ENCODE measurements around the gene TBL2. TPM values are rescaled to one million over a fixed set of nuclear protein-coding genes. Genes with fewer than 3 reads are reported as not detected.
"Not testable (repeated sequence)": the region's sequence is repeated elsewhere in the genome, so short reads cannot be mapped to it uniquely, and the experiment has no call there.

The TBL2 gene
- total RNA-seq, 2 donors from 2014 or later = 30.7 to 36.6 TPM

DNA sequence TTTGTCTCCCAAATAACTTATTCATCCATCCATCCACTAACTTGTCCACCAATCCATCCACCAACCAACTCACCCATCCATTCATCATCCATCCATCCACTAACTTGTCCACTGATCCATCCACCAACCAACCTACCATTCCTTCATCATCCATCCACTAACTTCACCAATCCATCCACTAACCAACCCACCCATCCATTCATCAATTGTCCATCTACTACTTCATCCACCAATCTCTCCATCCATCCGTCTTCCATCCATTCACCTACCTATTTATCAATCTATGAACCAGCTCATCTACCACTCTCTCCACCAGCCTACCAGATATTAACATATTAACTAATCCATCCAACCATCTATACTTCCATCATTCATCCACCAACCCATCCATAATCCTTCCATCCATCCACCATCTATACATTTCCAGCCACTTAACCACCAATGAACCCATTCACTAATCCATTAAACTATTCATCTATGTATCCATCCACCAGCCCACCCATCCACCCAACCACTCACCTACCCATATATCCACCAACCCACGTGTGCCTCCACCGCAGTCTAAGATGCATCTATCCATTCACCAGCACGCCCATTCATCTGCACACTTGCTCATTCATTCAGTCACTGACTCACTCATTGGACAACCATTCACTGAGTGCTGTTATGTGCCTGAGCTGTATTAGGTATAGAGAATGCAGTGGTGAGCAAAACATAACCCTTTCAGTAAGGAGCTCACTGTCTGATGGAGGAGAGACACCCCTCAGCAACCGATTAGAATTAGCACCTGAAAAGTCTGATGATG lies 19.8 kb upstream of the TBL2 start:
- Mint-ChIP-seq H3K9me3 (no peaks in the 10 kb centered on the region), H3K27me3 (peaks cover 10 to 11% of the 10 kb centered on the region in 2 donors), H3K4me1 (ENCODE audit: low read depth in 2 of 2) (no peaks in the 10 kb centered on the region), H3K4me3 (no peak overlapping the region), H3K36me3 (no peaks in the 10 kb centered on the region), H3K27ac (no peak overlapping the region)
- DNase-seq (ENCODE audit: low spot score) (no peak), ATAC-seq (no peak)

DNA sequence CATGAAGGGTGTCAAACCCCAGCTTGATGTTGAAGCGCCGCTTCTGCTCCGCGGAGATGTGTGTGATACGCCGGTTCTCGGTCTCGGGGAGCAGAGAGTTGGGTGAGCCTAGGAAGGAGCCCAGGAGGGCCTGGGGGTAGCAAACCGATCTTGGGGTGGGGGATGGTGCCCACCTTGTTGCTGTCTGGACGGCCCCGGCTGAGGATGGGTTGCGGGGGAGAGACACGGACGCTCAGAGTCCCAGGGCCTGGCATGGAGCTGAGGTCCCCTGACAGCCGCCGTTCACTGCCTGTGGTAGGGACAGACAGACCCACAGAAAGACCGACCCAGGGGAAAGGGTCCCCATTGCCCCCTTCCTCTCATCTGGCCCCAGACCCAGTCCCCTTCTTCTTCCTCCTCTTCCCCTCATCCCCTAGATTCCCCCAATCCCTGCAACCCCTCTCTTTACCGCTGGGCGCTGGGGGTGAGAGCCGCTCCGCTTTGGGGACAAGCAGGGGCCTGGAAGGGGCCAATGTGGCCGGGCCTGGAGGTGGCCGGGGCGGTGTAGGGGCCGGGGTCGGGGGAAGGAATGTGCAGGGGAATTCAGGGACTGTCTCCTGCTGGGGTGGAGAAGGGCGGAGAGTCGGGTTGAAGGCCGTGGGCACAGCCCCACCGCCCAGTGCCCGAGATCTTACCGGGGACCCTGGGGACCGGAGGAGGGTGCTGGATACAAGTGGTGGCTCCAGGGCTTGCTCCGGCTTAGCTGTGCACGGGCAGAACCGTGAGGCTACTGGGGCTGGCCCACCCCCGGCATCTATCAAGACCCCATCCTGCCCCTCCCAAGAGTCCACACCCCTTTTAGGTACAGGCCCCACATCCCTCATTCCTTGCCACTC lies 18.0 kb upstream of the TBL2 start:
- no peak for ATAC-seq
- H3K4me1 Mint-ChIP-seq (ENCODE audit: low read depth in 2 of 2) = no peaks in the 10 kb centered on the region
- peaks cover 8 to 10% of the 10 kb centered on the region in 2 donors for H3K27me3 Mint-ChIP-seq
- no peak overlapping the region for H3K4me3 Mint-ChIP-seq
- H3K9me3 Mint-ChIP-seq = no peaks in the 10 kb centered on the region
- H3K27ac Mint-ChIP-seq = no peak overlapping the region
- H3K36me3 Mint-ChIP-seq = no peaks in the 10 kb centered on the region
- DNase-seq (ENCODE audit: low spot score) = no peak

DNA sequence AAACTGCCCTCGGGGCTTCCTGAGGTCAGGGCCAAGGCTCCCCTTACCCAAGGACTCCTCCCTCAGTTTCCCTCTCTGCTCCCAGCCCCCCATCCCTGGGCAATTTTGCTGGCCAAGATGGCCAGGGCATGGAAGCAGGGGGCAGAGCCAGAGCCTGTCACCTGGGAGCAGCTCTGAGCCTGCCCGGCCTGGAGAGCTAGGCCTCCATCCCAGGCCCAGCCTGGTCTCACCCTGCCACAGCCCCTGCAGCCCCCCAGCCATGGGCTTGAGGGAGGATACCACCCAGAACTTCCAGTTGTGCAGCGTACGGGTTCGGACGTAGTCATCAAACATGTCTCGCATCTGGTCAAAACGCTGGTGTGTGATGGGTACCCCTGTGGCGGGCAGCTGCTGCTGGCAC lies 17.0 kb upstream of the TBL2 start:
- Mint-ChIP-seq H3K27me3 (peaks cover 8 to 10% of the 10 kb centered on the region in 2 donors), H3K27ac (no peak overlapping the region), H3K36me3 (no peaks in the 10 kb centered on the region), H3K4me3 (no peak overlapping the region), H3K4me1 (ENCODE audit: low read depth in 2 of 2) (no peaks in the 10 kb centered on the region), H3K9me3 (no peaks in the 10 kb centered on the region)
- no peak for DNase-seq (ENCODE audit: low spot score)
- ATAC-seq = no peak

DNA sequence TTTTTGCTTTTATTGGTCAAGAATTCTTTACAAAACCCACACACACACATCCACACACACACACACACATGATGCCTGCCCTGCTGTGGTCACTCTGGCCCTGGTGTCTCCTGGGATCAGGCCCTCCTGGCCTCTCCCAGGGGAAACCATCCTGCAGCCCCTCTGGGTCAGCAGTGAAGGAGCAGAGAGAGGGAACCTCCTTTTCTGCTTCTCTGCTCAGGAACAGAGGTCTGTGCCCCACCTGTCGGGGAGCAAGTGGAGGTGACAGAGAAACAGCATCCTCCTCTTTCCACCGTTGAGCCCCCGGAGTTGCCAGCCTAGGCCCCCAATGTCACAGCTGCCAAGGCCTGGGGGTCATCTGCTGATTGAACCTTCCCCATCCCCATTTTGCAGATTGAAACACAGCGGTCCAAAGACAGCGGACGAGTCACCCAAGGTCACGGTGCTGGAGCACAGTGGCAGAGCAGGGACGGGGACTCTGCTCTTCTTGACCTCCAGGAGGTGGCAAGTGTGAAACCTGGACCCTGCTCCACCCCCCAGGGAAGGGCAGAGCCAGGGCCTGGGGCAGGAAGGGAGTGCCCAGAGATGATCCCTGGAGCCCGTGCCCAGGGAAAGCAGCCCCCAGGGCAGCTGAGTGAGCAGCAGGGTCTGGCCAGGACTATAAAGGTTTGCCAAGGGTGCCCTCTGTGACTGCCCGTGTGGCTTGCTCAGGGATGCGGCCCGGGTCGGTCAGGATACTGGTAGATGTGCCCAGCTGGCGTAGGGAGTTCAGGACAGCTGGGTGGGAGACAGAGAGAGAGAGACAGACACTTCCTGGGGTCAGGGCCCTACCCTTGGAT lies 15.0 kb upstream of the TBL2 start:
- ATAC-seq (peak in 1 of 2 donors; percentile 31), DNase-seq (ENCODE audit: low spot score) (no peak)
- Mint-ChIP-seq H3K9me3 (no peaks in the 10 kb centered on the region), H3K4me1 (ENCODE audit: low read depth in 2 of 2) (no peaks in the 10 kb centered on the region), H3K27me3 (peaks cover 6 to 9% of the 10 kb centered on the region in 2 donors), H3K27ac (no peak overlapping the region), H3K4me3 (no peak overlapping the region), H3K36me3 (no peaks in the 10 kb centered on the region)

DNA sequence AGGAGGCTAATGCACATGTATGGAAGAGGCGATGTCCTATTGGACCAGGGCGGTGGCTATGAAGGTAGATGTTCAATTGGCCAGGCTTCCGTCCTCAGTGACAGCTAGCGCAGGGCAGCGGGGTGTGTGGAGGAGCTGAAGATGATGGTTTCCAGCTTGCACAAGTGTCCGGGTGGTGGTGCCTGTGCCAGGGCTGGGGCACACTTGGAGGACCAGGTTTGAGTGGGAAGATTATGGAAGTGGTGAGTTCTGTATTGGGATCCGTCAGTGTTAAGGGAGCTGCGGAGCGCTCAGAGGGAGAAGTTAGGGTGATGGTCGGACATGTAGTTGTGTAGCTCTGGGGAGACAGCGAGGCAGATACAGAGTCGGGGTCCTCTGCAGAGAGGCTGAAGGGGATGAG lies 8.5 kb upstream of the TBL2 start:
- DNase-seq (ENCODE audit: low spot score) = no peak
- H3K27ac Mint-ChIP-seq = peak overlapping the region in 1 of 2 donors; percentile 1
- no peaks in the 10 kb centered on the region for H3K36me3 Mint-ChIP-seq
- H3K4me1 Mint-ChIP-seq (ENCODE audit: low read depth in 2 of 2) = peaks cover 10 to 12% of the 10 kb centered on the region in 2 donors
- H3K27me3 Mint-ChIP-seq = no peaks in the 10 kb centered on the region
- no peak overlapping the region for H3K4me3 Mint-ChIP-seq
- no peak for ATAC-seq
- no peaks in the 10 kb centered on the region for H3K9me3 Mint-ChIP-seq

DNA sequence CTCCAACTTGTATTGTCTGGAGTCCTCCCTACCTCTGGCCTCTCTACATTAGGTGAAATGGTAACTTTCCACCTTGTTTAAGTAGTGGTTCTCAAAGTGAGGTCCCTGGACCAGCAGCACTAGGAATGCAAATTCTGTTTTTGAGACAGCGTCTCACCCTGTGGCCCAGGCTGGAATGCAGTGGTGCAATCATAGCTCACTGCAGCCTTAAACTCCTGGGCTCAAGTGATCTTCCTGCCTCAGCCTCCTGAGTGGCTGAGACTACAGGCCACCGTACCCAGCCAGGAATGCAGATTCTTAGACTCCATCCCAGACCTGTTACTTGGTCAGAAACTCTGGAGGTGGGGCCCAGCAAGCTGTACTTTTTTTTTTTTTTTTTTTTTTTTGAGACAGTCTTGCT lies 6.8 kb upstream of the TBL2 start:
- DNase-seq (ENCODE audit: low spot score) (no peak), ATAC-seq (no peak)
- H3K27ac Mint-ChIP-seq = no peak overlapping the region
- H3K9me3 Mint-ChIP-seq = no peaks in the 10 kb centered on the region
- H3K36me3 Mint-ChIP-seq = no peaks in the 10 kb centered on the region
- peaks cover 10 to 15% of the 10 kb centered on the region in 2 donors for H3K4me1 Mint-ChIP-seq (ENCODE audit: low read depth in 2 of 2)
- H3K4me3 Mint-ChIP-seq = no peak overlapping the region
- no peaks in the 10 kb centered on the region for H3K27me3 Mint-ChIP-seq

DNA sequence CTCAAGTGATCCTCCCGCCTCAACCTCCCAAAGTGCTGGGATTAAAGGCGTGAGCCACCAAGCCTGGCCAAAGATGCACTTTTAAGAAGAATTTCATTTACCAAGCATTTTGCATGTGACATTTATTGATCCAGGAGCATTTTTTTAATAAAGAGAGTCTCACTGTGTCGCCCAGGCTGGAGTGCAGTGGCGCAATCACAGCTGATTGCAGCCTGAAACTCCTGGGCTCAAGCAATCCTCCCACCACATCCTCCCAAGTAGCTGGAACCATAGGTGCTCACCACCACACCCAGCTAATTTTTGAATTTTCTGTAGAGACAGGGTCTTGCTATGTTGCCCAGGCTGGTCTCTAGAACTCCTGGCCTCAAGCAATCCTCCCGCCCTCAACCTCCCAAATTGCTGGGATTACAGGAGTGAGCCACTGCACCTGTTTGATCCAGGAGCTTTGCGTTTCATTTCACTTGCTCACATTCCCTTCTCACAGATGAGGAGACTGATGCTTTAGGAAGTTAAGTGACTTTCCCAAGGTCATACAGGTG lies 4.4 kb upstream of the TBL2 start:
- ATAC-seq (no peak), DNase-seq (ENCODE audit: low spot score) (no peak)
- Mint-ChIP-seq H3K27me3 (peaks cover 0 to 2% of the 10 kb centered on the region in 2 donors), H3K36me3 (no peaks in the 10 kb centered on the region), H3K9me3 (no peaks in the 10 kb centered on the region), H3K27ac (no peak overlapping the region), H3K4me3 (no peak overlapping the region), H3K4me1 (ENCODE audit: low read depth in 2 of 2) (peaks cover 19 to 22% of the 10 kb centered on the region in 2 donors)

DNA sequence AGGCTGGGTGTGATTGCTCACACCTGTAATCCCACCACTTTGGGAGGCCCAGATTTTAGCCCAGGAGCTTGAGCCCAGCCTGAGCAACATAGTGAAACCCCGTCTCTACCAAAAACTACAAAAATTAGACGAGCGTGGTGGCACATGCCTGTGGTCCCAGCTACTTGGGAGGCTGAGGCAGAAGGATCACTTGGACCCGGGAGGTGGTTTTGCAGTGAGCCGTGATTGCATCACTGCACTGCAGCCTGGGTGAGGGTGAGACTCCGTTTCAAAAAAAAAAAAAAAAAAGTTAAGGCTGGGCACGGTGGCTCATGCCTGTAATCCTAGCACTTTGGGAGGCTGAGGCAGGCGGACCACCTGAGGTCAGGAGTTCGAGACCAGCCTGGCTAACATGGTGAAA lies 2.6 kb upstream of the TBL2 start:
- not testable (repeated sequence) for H3K27ac Mint-ChIP-seq, ATAC-seq
- H3K4me1 Mint-ChIP-seq (ENCODE audit: low read depth in 2 of 2) = peaks cover 20 to 22% of the 10 kb centered on the region in 2 donors

DNA sequence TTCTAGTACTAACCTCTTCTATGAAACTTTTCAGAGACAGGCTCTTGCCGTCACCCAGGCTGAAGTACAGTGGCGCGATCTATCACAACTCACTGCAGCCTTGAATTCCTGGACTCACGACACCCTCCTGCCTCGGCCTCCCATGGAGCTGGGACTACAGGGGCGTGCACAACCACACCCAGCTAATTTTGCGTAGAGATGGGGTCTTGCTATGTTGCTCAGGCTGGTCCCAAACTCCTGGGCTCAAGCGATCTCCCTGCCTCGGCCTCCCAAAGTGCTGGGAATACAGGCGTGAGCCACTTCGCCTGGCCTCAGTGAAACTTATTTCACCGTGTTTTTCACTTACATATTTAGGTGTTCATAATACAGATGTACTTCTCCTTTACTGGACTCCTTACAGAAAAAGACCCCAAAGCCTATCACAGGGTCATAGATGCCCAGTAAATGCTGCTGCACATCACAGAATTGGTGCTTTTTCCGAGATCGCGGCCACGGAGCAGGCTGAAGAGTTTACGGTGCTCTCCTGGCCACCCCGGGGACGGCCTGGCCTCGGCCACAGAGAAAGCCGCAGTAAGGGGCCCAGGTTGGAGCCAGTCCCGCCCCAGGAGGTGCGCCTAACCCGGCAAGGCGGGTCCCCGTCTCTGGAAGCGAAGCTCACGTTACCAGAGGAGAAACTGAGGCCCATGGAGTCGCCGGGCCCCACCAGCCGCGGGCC lies 595 bp downstream of the TBL2 start:
- no peaks in the 10 kb centered on the region for H3K9me3 Mint-ChIP-seq
- H3K4me1 Mint-ChIP-seq (ENCODE audit: low read depth in 2 of 2) = peaks cover 22% of the 10 kb centered on the region in 2 donors
- DNase-seq (ENCODE audit: low spot score) (no peak), ATAC-seq (peak in 1 of 2 donors; percentile 3)
- peak overlapping the region; percentile 99 for H3K4me3 Mint-ChIP-seq
- peaks cover 0 to 2% of the 10 kb centered on the region in 2 donors for H3K27me3 Mint-ChIP-seq
- H3K36me3 Mint-ChIP-seq = no peaks in the 10 kb centered on the region
- peak overlapping the region; percentile 86 to 99 for H3K27ac Mint-ChIP-seq

More for the DNA sequence above, 2.6 kb upstream of the TBL2 start:
- not testable (repeated sequence) for H3K4me3 Mint-ChIP-seq; DNase-seq (ENCODE audit: low spot score); H3K27me3 Mint-ChIP-seq; H3K36me3 Mint-ChIP-seq; H3K9me3 Mint-ChIP-seq

DNA sequence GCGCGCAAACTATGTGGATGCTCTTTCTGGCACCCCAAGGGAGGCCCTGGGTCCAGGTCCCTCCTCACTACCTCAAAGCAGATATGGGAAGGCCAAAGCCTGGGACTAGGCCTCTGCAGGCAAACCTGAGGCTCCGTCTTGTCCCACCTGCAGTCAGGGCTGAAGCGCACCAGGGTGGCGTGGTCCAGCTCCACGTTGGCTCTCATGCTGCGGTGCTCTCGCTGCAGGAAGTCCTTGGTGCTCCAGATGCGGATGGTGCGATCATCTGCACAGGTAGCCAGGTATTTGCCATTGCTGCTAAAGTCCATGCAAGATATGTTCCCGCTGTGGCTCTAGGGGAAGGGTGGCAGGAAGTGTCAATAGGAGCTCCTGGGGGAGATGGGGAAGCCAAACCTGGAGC lies 4.6 kb downstream of the TBL2 start:
- H3K9me3 Mint-ChIP-seq = no peaks in the 10 kb centered on the region
- H3K36me3 Mint-ChIP-seq = peaks cover 12% of the 10 kb centered on the region
- H3K27me3 Mint-ChIP-seq = peaks cover 0 to under 1% of the 10 kb centered on the region in 2 donors
- H3K27ac Mint-ChIP-seq = no peak overlapping the region
- peaks cover 13 to 16% of the 10 kb centered on the region in 2 donors for H3K4me1 Mint-ChIP-seq (ENCODE audit: low read depth in 2 of 2)
- H3K4me3 Mint-ChIP-seq = no peak overlapping the region
- ATAC-seq = no peak
- DNase-seq (ENCODE audit: low spot score) = no peak

DNA sequence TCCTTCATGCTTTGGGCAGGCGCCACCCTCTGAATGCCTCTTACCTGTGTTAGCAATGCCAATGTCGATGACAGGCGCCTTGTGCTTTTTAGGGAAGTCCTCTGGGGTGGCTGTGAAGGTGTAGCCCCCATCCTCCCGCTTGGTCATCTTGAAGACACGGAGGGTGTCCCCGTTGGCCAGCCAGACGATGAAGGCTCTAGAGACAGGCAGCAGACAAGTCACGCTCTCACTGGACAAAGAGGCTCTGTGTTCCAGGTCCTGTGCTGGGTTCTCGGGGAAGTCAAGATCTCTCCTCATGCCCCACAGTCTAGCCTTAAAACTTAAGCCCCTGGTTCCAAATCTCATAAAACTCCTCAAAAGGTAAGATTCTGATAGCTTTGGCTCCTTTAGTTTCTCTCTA lies 5.1 kb downstream of the TBL2 start:
- no peak for DNase-seq (ENCODE audit: low spot score)
- Mint-ChIP-seq H3K27ac (no peak overlapping the region), H3K9me3 (no peaks in the 10 kb centered on the region), H3K27me3 (no peaks in the 10 kb centered on the region), H3K4me3 (no peak overlapping the region), H3K4me1 (ENCODE audit: low read depth in 2 of 2) (peaks cover 11 to 13% of the 10 kb centered on the region in 2 donors), H3K36me3 (peaks cover 12% of the 10 kb centered on the region)
- ATAC-seq = no peak

DNA sequence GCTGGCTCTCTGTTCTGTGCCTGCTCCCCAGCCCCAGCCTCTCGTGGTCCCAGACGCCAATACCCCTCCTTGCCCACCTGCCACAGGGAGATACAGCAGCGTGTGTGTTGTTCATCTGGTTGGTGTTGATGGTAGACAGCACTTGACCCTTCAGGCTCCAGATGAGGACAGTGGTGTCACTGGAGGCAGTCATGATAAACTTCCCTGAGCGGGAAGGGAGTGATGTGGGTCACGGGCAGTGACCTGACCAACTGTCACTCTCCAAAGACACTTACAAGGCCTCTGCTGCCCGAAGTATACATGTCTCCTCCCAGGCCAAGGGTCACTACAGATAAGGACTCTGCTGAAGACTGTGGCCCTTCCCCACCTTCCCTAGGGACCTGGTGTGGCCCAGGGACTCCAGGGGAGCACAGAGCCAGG lies 5.6 kb downstream of the TBL2 start:
- peaks cover 12% of the 10 kb centered on the region for H3K36me3 Mint-ChIP-seq
- DNase-seq (ENCODE audit: low spot score) (no peak), ATAC-seq (no peak)
- no peak overlapping the region for H3K27ac Mint-ChIP-seq
- no peaks in the 10 kb centered on the region for H3K27me3 Mint-ChIP-seq
- H3K4me3 Mint-ChIP-seq = no peak overlapping the region
- no peaks in the 10 kb centered on the region for H3K9me3 Mint-ChIP-seq
- H3K4me1 Mint-ChIP-seq (ENCODE audit: low read depth in 2 of 2) = peaks cover 9 to 11% of the 10 kb centered on the region in 2 donors

DNA sequence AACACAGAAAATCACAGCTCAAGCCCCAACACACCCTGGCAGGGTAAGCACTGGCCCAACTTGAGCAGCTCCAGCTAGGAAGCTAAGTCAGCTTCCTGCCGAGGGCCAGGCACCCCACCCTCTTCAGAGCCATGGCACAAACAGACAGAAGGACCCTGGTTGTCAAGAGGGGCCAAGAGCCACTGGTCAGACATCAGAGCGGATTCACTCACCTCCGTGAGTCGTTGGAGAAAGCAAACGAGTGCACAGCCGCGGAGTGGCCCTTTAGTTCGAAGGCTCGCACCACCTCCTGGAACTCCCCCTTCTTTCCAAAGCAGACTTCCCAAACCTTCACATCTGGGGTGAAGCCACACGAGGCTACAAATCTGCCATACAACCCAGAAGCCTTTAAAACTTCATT lies 7.4 kb downstream of the TBL2 start:
- DNase-seq (ENCODE audit: low spot score) (no peak), ATAC-seq (no peak)
- no peak overlapping the region for H3K4me3 Mint-ChIP-seq
- no peaks in the 10 kb centered on the region for H3K27me3 Mint-ChIP-seq
- H3K27ac Mint-ChIP-seq = no peak overlapping the region
- H3K36me3 Mint-ChIP-seq = peaks cover 12% of the 10 kb centered on the region
- H3K4me1 Mint-ChIP-seq (ENCODE audit: low read depth in 2 of 2) = peaks cover 7 to 11% of the 10 kb centered on the region in 2 donors
- no peaks in the 10 kb centered on the region for H3K9me3 Mint-ChIP-seq

Measured in natural killer cell treated with Interleukin-12 subunit alpha and Interleukin-12 subunit beta and Interleukin-15 and Interleukin-18, amount 100 ng/mL, for 72 hours (primary cell).